WTC11 (cell line): ENCODE measurements around the gene CYSRT1. TPM values are rescaled to one million over a fixed set of nuclear protein-coding genes. Genes with fewer than 3 reads are reported as not detected.

Experiments
- ATAC-seq: fragments of 200-7000 bp; cut with Tn5 transposase; 2 replicates; pipeline ENCODE4 v1.10.0; 2021; ENCODE audit warnings: mild to moderate bottlenecking, moderate library complexity
- CTCF ChIA-PET: fragments of 300-600 bp; sonication (Branson Sonifier 250); formaldehyde crosslinking; loops from one replicate; lab custom pipeline; 2021; ENCODE audit warnings: antibody characterized with exemption; lab: Charles Lee
- POLR2A ChIA-PET: fragments of 350-600 bp; sonication (Branson Sonifier 250); formaldehyde crosslinking; loops from one replicate; lab custom pipeline; 2021; ENCODE audit warnings: antibody characterized with exemption; lab: Charles Lee
- DNase-seq: peaks from one replicate; pipeline ENCODE4 v3.0.0; 2021; ENCODE audit warnings: low spot score
- H3K27ac Mint-ChIP-seq: 2 replicates; pipeline ENCODE4 v1.8.0; 2021; ENCODE audit warnings: mixed read lengths
- H3K27me3 Mint-ChIP-seq: 2 replicates; pipeline ENCODE4 v1.8.0; 2021; ENCODE audit warnings: low read depth, mild to moderate bottlenecking, moderate library complexity, mixed read lengths
- H3K36me3 Mint-ChIP-seq: 2 replicates; pipeline ENCODE4 v1.8.0; 2021; ENCODE audit warnings: mixed read lengths
- H3K4me1 Mint-ChIP-seq: 2 replicates; pipeline ENCODE4 v1.8.0; 2022; ENCODE audit warnings: mixed read lengths
- H3K4me3 Mint-ChIP-seq: 2 replicates; pipeline ENCODE4 v1.8.0; 2021; ENCODE audit warnings: mild to moderate bottlenecking, moderate library complexity, mixed read lengths
- H3K9me3 Mint-ChIP-seq: 2 replicates; pipeline ENCODE4 v1.8.0; 2021; ENCODE audit warnings: mixed read lengths
- AFF4 ChIP-seq: sonication (generic); formaldehyde crosslinking; IDR thresholded peaks from 2 replicates; pipeline ENCODE4 v1.8.1; 2023; ENCODE audit warnings: mild to moderate bottlenecking, missing genetic modification reagents, borderline replicate concordance
- CBFB ChIP-seq: sonication (generic); formaldehyde crosslinking; IDR thresholded peaks from 2 replicates; pipeline ENCODE4 v1.8.1; 2022; ENCODE audit warnings: mild to moderate bottlenecking, low read depth, missing genetic modification reagents
- E2F4 ChIP-seq: sonication (generic); formaldehyde crosslinking; IDR thresholded peaks from 2 replicates; pipeline ENCODE4 v1.8.1; 2022; ENCODE audit warnings: low read depth, mild to moderate bottlenecking, moderate library complexity, missing genetic modification reagents, borderline replicate concordance
- FOXJ3 ChIP-seq: sonication (generic); formaldehyde crosslinking; IDR thresholded peaks from 2 replicates; pipeline ENCODE4 v1.9.0; 2021; ENCODE audit warnings: missing genetic modification reagents, mild to moderate bottlenecking, borderline replicate concordance
- GTF2I ChIP-seq: fragments of 250-450 bp; sonication (Bioruptor Pico); conservative IDR thresholded peaks from 2 replicates; pipeline ENCODE4 v1.4.0; 2021; ENCODE audit warnings: mild to moderate bottlenecking
- IRF2 ChIP-seq: sonication (generic); formaldehyde crosslinking; IDR thresholded peaks from 2 replicates; pipeline ENCODE4 v1.8.0; 2022; ENCODE audit warnings: low read depth, missing genetic modification reagents, borderline replicate concordance
- JAZF1 ChIP-seq: fragments of 250-450 bp; sonication (Bioruptor Pico); IDR thresholded peaks from 2 replicates; pipeline ENCODE4 v1.9.0; 2021; ENCODE audit warnings: moderate library complexity, mild to moderate bottlenecking, inconsistent platforms
- RORB ChIP-seq: fragments of 250-450 bp; sonication (Bioruptor Pico); IDR thresholded peaks from 2 replicates; pipeline ENCODE4 v1.9.0; 2021; ENCODE audit warnings: mild to moderate bottlenecking
- SOX15 ChIP-seq: fragments of 250-450 bp; sonication (Bioruptor Pico); IDR thresholded peaks from 2 replicates; pipeline ENCODE4 v1.9.0; 2021; ENCODE audit warnings: mild to moderate bottlenecking
- STAT6 ChIP-seq: sonication (generic); formaldehyde crosslinking; conservative IDR thresholded peaks from 2 replicates; pipeline ENCODE4 v1.8.1; 2023; ENCODE audit warnings: mild to moderate bottlenecking, low read depth, missing genetic modification reagents, moderate library complexity
- ZBTB21 ChIP-seq: sonication (generic); formaldehyde crosslinking; IDR thresholded peaks from 2 replicates; pipeline ENCODE4 v1.8.1; 2023; ENCODE audit warnings: mild to moderate bottlenecking, missing genetic modification reagents, borderline replicate concordance
- ZNF138 ChIP-seq: sonication (generic); formaldehyde crosslinking; conservative IDR thresholded peaks from 2 replicates; pipeline ENCODE4 v1.8.1; 2022; ENCODE audit warnings: mild to moderate bottlenecking, moderate library complexity, missing genetic modification reagents
- total RNA-seq: library from RNA; stranded (reverse); gene quantifications from 3 replicates; pipeline ENCODE4 v1.2.3, GENCODE V29; 2021
- TF ChIP-seq, protein P1 (sequence below): sonication (generic); formaldehyde crosslinking; IDR thresholded peaks from 2 replicates; pipeline ENCODE4 v1.8.0; 2023; ENCODE audit warnings: missing genetic modification reagents
- TF ChIP-seq, protein P2 (sequence below): fragments of 250-450 bp; sonication (Bioruptor Pico); conservative IDR thresholded peaks from 2 replicates; pipeline ENCODE4 v1.9.0; 2021; ENCODE audit warnings: mild to moderate bottlenecking
- TF ChIP-seq, protein P3 (sequence below): sonication (generic); formaldehyde crosslinking; IDR thresholded peaks from 2 replicates; pipeline ENCODE4 v1.8.0; 2023; ENCODE audit warnings: missing genetic modification reagents, mild to moderate bottlenecking, borderline replicate concordance
- TF ChIP-seq, protein P4 (sequence below): fragments of 250-450 bp; sonication (Bioruptor Pico); IDR thresholded peaks from 2 replicates; pipeline ENCODE4 v1.8.0; 2021; ENCODE audit warnings: mild to moderate bottlenecking

The CYSRT1 gene
- total RNA-seq, 1 experiment from 2014 or later, result 3.5 TPM

DNA sequence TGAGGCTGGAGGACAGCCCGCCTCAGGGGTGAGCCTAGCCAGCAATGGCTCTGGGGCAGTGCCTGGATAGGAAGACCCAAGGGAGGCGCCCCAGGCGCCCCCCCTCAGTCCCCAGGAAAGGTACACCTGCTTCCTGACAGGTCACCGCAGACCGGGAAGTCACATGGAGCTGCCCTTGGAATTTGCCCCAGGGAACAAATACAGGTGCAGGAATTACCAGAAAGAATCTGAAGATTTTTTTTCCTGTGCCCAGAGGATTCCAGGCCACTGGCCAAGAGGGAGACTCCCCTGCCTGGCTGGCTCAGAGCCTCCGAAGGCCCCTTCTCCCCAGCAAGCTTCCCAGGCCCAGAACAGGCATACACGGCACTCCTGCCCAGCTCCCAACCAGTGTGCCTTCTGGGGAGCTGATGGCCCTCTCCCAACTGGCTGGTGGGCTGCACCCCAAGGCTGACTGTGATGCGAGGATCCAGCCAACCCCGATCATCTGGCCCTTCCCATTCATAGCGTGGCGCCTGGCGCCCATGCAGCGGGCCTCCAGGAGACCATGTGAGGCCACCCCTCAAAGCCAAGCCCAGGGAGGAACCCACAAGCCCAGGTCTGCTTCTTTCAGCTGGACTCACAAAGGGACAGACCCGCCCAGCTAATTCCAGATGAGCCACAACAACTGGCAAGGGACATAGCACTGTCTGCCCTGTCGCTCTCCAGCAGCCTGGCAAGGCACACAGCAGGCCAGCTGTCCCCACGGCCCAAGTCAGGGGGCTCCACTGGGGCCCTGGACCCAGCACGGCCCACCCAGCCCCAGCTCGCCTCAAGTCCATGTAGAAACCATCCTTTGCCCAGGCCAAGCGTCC lies 26.7 kb upstream of the CYSRT1 start (continued):
- TF ChIP-seq CBFB (CRISPR knock-in tag) (no peak), STAT6 (CRISPR knock-in tag) (no peak), GTF2I (no peak), E2F4 (CRISPR knock-in tag) (no peak)
- TF ChIP-seq, protein P1, sequence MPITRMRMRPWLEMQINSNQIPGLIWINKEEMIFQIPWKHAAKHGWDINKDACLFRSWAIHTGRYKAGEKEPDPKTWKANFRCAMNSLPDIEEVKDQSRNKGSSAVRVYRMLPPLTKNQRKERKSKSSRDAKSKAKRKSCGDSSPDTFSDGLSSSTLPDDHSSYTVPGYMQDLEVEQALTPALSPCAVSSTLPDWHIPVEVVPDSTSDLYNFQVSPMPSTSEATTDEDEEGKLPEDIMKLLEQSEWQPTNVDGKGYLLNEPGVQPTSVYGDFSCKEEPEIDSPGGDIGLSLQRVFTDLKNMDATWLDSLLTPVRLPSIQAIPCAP (CRISPR knock-in tag), result no peak
- TF ChIP-seq, protein P2, sequence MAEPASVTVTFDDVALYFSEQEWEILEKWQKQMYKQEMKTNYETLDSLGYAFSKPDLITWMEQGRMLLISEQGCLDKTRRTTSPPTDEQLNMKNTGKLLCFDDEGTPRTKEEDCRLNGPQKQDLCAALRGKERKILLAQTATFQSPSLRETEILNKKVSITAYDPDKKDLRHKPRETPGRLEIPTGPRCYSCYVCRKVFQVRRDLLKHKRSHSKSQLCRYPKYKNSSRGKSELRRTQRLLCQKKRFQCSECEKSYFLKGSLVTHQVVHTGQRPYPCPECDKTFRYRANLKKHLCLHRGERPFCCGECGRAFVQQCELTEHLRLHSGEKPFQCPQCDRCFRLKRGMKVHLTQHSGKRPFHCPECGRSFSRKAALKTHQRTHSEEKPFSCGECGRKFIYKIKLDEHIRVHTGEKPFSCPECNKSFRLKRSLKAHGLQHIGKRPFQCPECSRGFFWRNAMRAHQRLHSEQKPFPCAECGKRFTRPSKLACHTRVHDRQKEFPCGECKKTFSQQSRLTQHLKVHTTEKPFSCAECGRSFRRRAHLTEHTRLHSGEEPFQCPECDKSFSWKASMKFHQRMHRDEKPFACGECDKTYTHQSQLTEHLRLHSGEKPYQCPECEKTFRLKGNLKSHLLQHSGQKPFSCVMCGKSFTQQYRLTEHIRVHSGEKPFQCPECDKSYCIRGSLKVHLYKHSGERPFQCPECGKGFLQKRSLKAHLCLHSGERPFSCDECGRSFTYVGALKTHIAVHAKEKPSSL (CRISPR knock-in tag), result no peak
- TF ChIP-seq, all 79 proteins: peak for 0

DNA sequence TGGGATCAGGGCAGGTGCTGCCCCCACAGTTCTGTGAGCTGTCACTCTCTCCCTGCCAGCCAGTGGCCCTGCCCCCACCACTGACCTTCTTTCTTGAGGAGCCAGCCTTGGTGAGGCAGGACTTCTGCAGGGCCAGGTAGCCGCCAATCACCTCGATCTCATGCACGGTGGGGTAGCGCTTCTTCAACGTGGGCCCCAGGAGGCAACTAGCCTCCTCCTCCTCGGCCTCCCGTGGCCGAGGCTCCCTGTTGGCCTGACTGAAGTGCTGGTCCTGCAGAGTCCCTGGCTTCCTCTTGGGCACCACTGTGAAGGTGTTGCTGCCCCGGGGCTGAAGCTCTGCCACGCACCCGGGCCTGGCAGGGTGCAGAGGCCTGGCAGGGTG lies 26.1 kb upstream of the CYSRT1 start:
- ATAC-seq (no peak), DNase-seq (no peak)
- no peaks in the 10 kb centered on the region for H3K9me3 Mint-ChIP-seq
- H3K36me3 Mint-ChIP-seq, result no peaks in the 10 kb centered on the region
- H3K27ac Mint-ChIP-seq, result no peak overlapping the region
- peaks cover 29% of the 10 kb centered on the region for H3K4me1 Mint-ChIP-seq
- ChIA-PET CTCF (interaction anchor here (0.7 to 2.5 kb wide), 9 partner anchors 10 to 152 kb away, joined by 3 to 14 read pairs (median 5); partner anchors contain the start of genes LRRC26, NPDC1, RNF224 and SSNA1), POLR2A (interaction anchor here (1.2 kb wide), 1 partner anchor 24 kb away, joined by 4 read pairs; the partner anchor contains the start of gene RNF208)
- H3K27me3 Mint-ChIP-seq, result no peaks in the 10 kb centered on the region
- TF ChIP-seq ZBTB21 (CRISPR knock-in tag) (no peak), FOXJ3 (CRISPR knock-in tag) (no peak), AFF4 (no peak), SOX15 (no peak), RORB (no peak), IRF2 (CRISPR knock-in tag) (no peak), JAZF1 (CRISPR knock-in tag) (no peak), ZNF138 (CRISPR knock-in tag) (no peak)
- TF ChIP-seq, protein P3, sequence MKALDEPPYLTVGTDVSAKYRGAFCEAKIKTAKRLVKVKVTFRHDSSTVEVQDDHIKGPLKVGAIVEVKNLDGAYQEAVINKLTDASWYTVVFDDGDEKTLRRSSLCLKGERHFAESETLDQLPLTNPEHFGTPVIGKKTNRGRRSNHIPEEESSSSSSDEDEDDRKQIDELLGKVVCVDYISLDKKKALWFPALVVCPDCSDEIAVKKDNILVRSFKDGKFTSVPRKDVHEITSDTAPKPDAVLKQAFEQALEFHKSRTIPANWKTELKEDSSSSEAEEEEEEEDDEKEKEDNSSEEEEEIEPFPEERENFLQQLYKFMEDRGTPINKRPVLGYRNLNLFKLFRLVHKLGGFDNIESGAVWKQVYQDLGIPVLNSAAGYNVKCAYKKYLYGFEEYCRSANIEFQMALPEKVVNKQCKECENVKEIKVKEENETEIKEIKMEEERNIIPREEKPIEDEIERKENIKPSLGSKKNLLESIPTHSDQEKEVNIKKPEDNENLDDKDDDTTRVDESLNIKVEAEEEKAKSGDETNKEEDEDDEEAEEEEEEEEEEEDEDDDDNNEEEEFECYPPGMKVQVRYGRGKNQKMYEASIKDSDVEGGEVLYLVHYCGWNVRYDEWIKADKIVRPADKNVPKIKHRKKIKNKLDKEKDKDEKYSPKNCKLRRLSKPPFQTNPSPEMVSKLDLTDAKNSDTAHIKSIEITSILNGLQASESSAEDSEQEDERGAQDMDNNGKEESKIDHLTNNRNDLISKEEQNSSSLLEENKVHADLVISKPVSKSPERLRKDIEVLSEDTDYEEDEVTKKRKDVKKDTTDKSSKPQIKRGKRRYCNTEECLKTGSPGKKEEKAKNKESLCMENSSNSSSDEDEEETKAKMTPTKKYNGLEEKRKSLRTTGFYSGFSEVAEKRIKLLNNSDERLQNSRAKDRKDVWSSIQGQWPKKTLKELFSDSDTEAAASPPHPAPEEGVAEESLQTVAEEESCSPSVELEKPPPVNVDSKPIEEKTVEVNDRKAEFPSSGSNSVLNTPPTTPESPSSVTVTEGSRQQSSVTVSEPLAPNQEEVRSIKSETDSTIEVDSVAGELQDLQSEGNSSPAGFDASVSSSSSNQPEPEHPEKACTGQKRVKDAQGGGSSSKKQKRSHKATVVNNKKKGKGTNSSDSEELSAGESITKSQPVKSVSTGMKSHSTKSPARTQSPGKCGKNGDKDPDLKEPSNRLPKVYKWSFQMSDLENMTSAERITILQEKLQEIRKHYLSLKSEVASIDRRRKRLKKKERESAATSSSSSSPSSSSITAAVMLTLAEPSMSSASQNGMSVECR (CRISPR knock-in tag), result no peak
- TF ChIP-seq, protein P4, sequence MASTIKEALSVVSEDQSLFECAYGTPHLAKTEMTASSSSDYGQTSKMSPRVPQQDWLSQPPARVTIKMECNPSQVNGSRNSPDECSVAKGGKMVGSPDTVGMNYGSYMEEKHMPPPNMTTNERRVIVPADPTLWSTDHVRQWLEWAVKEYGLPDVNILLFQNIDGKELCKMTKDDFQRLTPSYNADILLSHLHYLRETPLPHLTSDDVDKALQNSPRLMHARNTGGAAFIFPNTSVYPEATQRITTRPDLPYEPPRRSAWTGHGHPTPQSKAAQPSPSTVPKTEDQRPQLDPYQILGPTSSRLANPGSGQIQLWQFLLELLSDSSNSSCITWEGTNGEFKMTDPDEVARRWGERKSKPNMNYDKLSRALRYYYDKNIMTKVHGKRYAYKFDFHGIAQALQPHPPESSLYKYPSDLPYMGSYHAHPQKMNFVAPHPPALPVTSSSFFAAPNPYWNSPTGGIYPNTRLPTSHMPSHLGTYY (CRISPR knock-in tag), result no peak
- peak overlapping the region; percentile 84 for H3K4me3 Mint-ChIP-seq
